Mucosa of stomach (tissue), 1 donor: ENCODE data around the gene NFKBIZ.

Experiments
- H3K27me3 ChIP-seq: one replicate; pipeline ENCODE4 v1.7.0; 2013; ENCODE audit warnings: mild to moderate bottlenecking, low read length; ENCODE audit not compliant: control insufficient read depth, insufficient read depth
- H3K36me3 ChIP-seq: one replicate; pipeline ENCODE4 v1.7.0; 2013; ENCODE audit warnings: low read length; ENCODE audit not compliant: control insufficient read depth, insufficient read depth
- H3K4me1 ChIP-seq: one replicate; pipeline ENCODE4 v1.7.0; 2013; ENCODE audit warnings: mild to moderate bottlenecking, low read length; ENCODE audit not compliant: control insufficient read depth, insufficient read depth
- H3K4me3 ChIP-seq: one replicate; pipeline ENCODE4 v1.7.0; 2013; ENCODE audit warnings: low read length
- H3K9ac ChIP-seq: one replicate; pipeline ENCODE4 v1.7.0; 2013; ENCODE audit warnings: mild to moderate bottlenecking, low read length, moderate library complexity
- H3K9me3 ChIP-seq: one replicate; pipeline ENCODE4 v1.7.0; 2013; ENCODE audit warnings: mild to moderate bottlenecking, low read length, moderate library complexity; ENCODE audit not compliant: control insufficient read depth
- donor health status: Pancreatic carcinoma.

NFKBIZ gene

GRCh38 chr3:101848754-101849713, at the start of gene NFKBIZ:
NFKBIZ (plus strand) TSS chr3:101849514; CDS start chr3:101849629, 115 bp downstream.
- Histone ChIP-seq H3K36me3 (peaks cover 9% of the 10 kb centered on the region), H3K4me3 (peak within 1 kb of the TSS; percentile 82), H3K9me3 (no peaks in the 10 kb centered on the region), H3K9ac (peak within 1 kb of the TSS; percentile 97), H3K27me3 (no peaks in the 10 kb centered on the region), H3K4me1 (peaks cover 33% of the 10 kb centered on the region)

GRCh38 chr3:101801174-101801573, 48.1 kb upstream of the NFKBIZ start:
- Histone ChIP-seq H3K4me1 (no peaks in the 10 kb centered on the region), H3K9ac (no peak overlapping the region), H3K27me3 (no peaks in the 10 kb centered on the region), H3K36me3 (no peaks in the 10 kb centered on the region), H3K9me3 (no peaks in the 10 kb centered on the region), H3K4me3 (no peak overlapping the region)

- H3K27me3 ChIP-seq, result no peaks in the 10 kb centered on the region
- no peaks in the 10 kb centered on the region for H3K36me3 ChIP-seq
- no peaks in the 10 kb centered on the region for H3K4me1 ChIP-seq
- no peak overlapping the region for H3K9ac ChIP-seq
- no peaks in the 10 kb centered on the region for H3K9me3 ChIP-seq
- H3K4me3 ChIP-seq, result no peak overlapping the region
These were observed 47.1 kb upstream of the NFKBIZ start for GRCh38 chr3:101802179-101802578.

- Histone ChIP-seq H3K4me3 (no peak overlapping the region), H3K27me3 (no peaks in the 10 kb centered on the region), H3K9me3 (no peaks in the 10 kb centered on the region), H3K36me3 (no peaks in the 10 kb centered on the region), H3K9ac (no peak overlapping the region), H3K4me1 (no peaks in the 10 kb centered on the region)
These were observed 46.0 kb upstream of the NFKBIZ start for GRCh38 chr3:101803173-101803782.

GRCh38 chr3:101803939-101804338, 45.4 kb upstream of the NFKBIZ start:
- H3K4me3 ChIP-seq, result no peak overlapping the region
- no peaks in the 10 kb centered on the region for H3K36me3 ChIP-seq
- H3K27me3 ChIP-seq, result no peaks in the 10 kb centered on the region
- H3K4me1 ChIP-seq, result no peaks in the 10 kb centered on the region
- H3K9ac ChIP-seq, result no peak overlapping the region
- no peaks in the 10 kb centered on the region for H3K9me3 ChIP-seq

- H3K4me3 ChIP-seq, result no peak overlapping the region
- H3K4me1 ChIP-seq, result no peaks in the 10 kb centered on the region
- no peaks in the 10 kb centered on the region for H3K36me3 ChIP-seq
- H3K9ac ChIP-seq, result no peak overlapping the region
- H3K9me3 ChIP-seq, result no peaks in the 10 kb centered on the region
- no peaks in the 10 kb centered on the region for H3K27me3 ChIP-seq
These were observed 42.8 kb upstream of the NFKBIZ start for GRCh38 chr3:101806491-101806890.

- Histone ChIP-seq H3K4me3 (no peak overlapping the region), H3K4me1 (no peaks in the 10 kb centered on the region), H3K9me3 (no peaks in the 10 kb centered on the region), H3K9ac (no peak overlapping the region), H3K27me3 (no peaks in the 10 kb centered on the region), H3K36me3 (no peaks in the 10 kb centered on the region)
These were observed 41.4 kb upstream of the NFKBIZ start for GRCh38 chr3:101807888-101808287.

- peaks cover 5% of the 10 kb centered on the region for H3K4me1 ChIP-seq
- no peaks in the 10 kb centered on the region for H3K27me3 ChIP-seq
- H3K4me3 ChIP-seq, result no peak overlapping the region
- H3K9ac ChIP-seq, result no peak overlapping the region
- H3K36me3 ChIP-seq, result no peaks in the 10 kb centered on the region
- H3K9me3 ChIP-seq, result no peaks in the 10 kb centered on the region
These were observed 39.9 kb upstream of the NFKBIZ start for GRCh38 chr3:101809178-101810021.

- Histone ChIP-seq H3K36me3 (no peaks in the 10 kb centered on the region), H3K9me3 (no peaks in the 10 kb centered on the region), H3K27me3 (no peaks in the 10 kb centered on the region), H3K4me3 (no peak overlapping the region), H3K9ac (no peak overlapping the region), H3K4me1 (peaks cover 11% of the 10 kb centered on the region)
These were observed 39.3 kb upstream of the NFKBIZ start for GRCh38 chr3:101810022-101810418.

GRCh38 chr3:101811875-101812274, 37.4 kb upstream of the NFKBIZ start:
- Histone ChIP-seq H3K36me3 (no peaks in the 10 kb centered on the region), H3K27me3 (no peaks in the 10 kb centered on the region), H3K9me3 (no peaks in the 10 kb centered on the region), H3K4me3 (no peak overlapping the region), H3K9ac (no peak overlapping the region), H3K4me1 (peaks cover 16% of the 10 kb centered on the region)

- Histone ChIP-seq H3K27me3 (no peaks in the 10 kb centered on the region), H3K4me3 (no peak overlapping the region), H3K36me3 (no peaks in the 10 kb centered on the region), H3K4me1 (peaks cover 16% of the 10 kb centered on the region), H3K9me3 (no peaks in the 10 kb centered on the region), H3K9ac (no peak overlapping the region)
These were observed 36.4 kb upstream of the NFKBIZ start for GRCh38 chr3:101812895-101813294.
